K562 (cell line): ENCODE measurements around the gene FILIP1L. TPM values are rescaled to one million over a fixed set of nuclear protein-coding genes. Genes with fewer than 3 reads are reported as not detected.

Experiments used
- E4F1 ChIP-seq: fragments of 250-450 bp; sonication (Bioruptor Pico); IDR thresholded peaks from 2 replicates; pipeline ENCODE4 v1.5.0; 2021; ENCODE audit warnings: mild to moderate bottlenecking, borderline replicate concordance
- KAT8 ChIP-seq: fragments of 450-650 bp; IDR thresholded peaks from 2 replicates; pipeline ENCODE4 v1.6.1; 2016; ENCODE audit warnings: low read depth, mild to moderate bottlenecking
- NFE2 ChIP-seq: IDR thresholded peaks from 2 replicates; pipeline ENCODE4 v1.6.1; 2014; ENCODE audit warnings: antibody characterized with exemption, low read depth
- RBM39 ChIP-seq: fragments of 200-400 bp; formaldehyde crosslinking; optimal IDR thresholded peaks from 2 replicates; pipeline ENCODE3; 2018; ENCODE audit warnings: low read depth, low read length
- SRSF1 ChIP-seq: fragments of 200-400 bp; formaldehyde crosslinking; IDR thresholded peaks from 2 replicates; pipeline ENCODE4 v1.6.1; 2017; ENCODE audit warnings: mild to moderate bottlenecking, low read depth, low read length, moderate library complexity
- TCF7 ChIP-seq: sonication (generic); IDR thresholded peaks from 2 replicates; pipeline ENCODE4 v1.6.1; 2016; ENCODE audit warnings: antibody characterized with exemption, borderline replicate concordance
- ZFP36 ChIP-seq: fragments of 150-350 bp; IDR thresholded peaks from 2 replicates; pipeline ENCODE4 v1.6.1; 2018; ENCODE audit warnings: low read length, low read depth; ENCODE audit not compliant: partially characterized antibody
- ZNF311 ChIP-seq: fragments of 250-450 bp; sonication (Bioruptor Pico); IDR thresholded peaks from 2 replicates; pipeline ENCODE4 v1.4.0; 2020; ENCODE audit warnings: mild to moderate bottlenecking, moderate library complexity
- ZNF780A ChIP-seq: fragments of 250-450 bp; sonication (Bioruptor Pico); IDR thresholded peaks from 2 replicates; pipeline ENCODE4 v1.5.0; 2021; ENCODE audit warnings: mild to moderate bottlenecking
- polyA plus RNA-seq, 8 experiments: library from polyadenylated mRNA; depleted of rRNA in 4 of 8; stranded (reverse) in 5 of 8; unstranded in 3 of 8; fragments of >200 nt; fragmentation: Nextera tagmentation in 2 of 8; fragmentation: Illumina TruSeq in 1 of 8; extraction: Ambion mirVana in 2 of 8; extraction: Trizol in 1 of 8; gene quantifications; 2 replicates each; pipeline versions ENCODE4 v1.2.1 to v1.2.3, GENCODE V29; 2011 to 2014; ENCODE audit warnings: inconsistent platforms in 1 of 8, missing spikeins in 1 of 8
- total RNA-seq, 7 experiments: library from RNA; depleted of rRNA in 6 of 7; stranded (reverse); fragments of >200 nt in 6 of 7; fragmentation: Illumina TruSeq in 2 of 7; extraction: Trizol in 2 of 7; gene quantifications; 2 replicates each; pipeline versions ENCODE4 v1.2.1 to v1.2.3, GENCODE V29; 2011 to 2021; ENCODE audit warnings: low replicate concordance in 1 of 7
- TF ChIP-seq, protein P1 (sequence below), 2 experiments: IDR thresholded peaks; 2 replicates each; pipeline ENCODE4 v1.6.1; 2012; ENCODE audit warnings: improper control_type of control experiment in 2 of 2, low read depth in 2 of 2, low read length in 2 of 2, borderline replicate concordance in 1 of 2

The FILIP1L gene
- total and polyA plus RNA-seq, 9 of the 15 experiments (the other 6 are each of a cell fraction or from before 2014, with no cell fraction given): 0.50 to 2.1 (median 1.1) TPM

DNA sequence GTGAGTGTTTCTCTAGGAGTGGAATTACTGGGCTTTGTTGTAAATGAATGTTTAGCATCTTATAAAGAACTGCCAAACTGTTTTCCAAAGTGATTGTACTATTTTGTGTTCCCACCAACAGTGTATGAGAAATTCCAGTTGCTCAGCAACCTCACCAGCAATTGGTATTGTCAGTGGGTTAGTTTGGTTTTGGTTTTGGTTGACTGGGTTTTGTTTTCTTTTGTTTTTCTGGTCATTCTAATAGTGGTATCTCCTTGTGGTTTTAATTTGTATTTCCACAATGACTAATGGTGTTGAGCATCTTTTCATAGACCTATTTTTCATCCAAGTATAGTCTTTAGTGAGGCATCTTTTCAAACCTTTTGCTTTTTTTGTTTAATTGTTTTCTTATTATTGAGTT lies 27.1 kb downstream of the FILIP1L start (continued):
- TF ChIP-seq ZNF311 (no peak), TCF7 (no peak), ZFP36 (no peak), NFE2 (no peak), RBM39 (no peak), KAT8 (no peak), SRSF1 (no peak), E4F1 (CRISPR knock-in tag) (no peak), ZNF780A (CRISPR knock-in tag) (no peak)
- TF ChIP-seq, protein P1, sequence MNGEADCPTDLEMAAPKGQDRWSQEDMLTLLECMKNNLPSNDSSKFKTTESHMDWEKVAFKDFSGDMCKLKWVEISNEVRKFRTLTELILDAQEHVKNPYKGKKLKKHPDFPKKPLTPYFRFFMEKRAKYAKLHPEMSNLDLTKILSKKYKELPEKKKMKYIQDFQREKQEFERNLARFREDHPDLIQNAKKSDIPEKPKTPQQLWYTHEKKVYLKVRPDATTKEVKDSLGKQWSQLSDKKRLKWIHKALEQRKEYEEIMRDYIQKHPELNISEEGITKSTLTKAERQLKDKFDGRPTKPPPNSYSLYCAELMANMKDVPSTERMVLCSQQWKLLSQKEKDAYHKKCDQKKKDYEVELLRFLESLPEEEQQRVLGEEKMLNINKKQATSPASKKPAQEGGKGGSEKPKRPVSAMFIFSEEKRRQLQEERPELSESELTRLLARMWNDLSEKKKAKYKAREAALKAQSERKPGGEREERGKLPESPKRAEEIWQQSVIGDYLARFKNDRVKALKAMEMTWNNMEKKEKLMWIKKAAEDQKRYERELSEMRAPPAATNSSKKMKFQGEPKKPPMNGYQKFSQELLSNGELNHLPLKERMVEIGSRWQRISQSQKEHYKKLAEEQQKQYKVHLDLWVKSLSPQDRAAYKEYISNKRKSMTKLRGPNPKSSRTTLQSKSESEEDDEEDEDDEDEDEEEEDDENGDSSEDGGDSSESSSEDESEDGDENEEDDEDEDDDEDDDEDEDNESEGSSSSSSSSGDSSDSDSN (IDR thresholded peaks at IDR 0.05; ENCODE audit: borderline replicate concordance in 1 of 2, low read depth in 2 of 2, low read length in 2 of 2): no peak
